HUES6 (cell line): ENCODE results near the gene FGF11.
"Not testable (repeated sequence)": the region's sequence is repeated elsewhere in the genome, so short reads cannot be mapped to it uniquely, and the experiment has no call there.

Experiments used
- H3K27ac ChIP-seq: 2 replicates; pipeline ENCODE4 v1.7.0; 2013; ENCODE audit warnings: low read depth, mild to moderate bottlenecking, low read length, inconsistent platforms
- H3K27me3 ChIP-seq: 2 replicates; pipeline ENCODE4 v1.6.1; 2013; ENCODE audit warnings: low read length; ENCODE audit not compliant: control insufficient read depth, insufficient read depth
- H3K36me3 ChIP-seq: 2 replicates; pipeline ENCODE4 v1.6.1; 2013; ENCODE audit warnings: low read length; ENCODE audit not compliant: control insufficient read depth, insufficient read depth
- H3K4me1 ChIP-seq: 2 replicates; pipeline ENCODE4 v1.6.1; 2013; ENCODE audit warnings: low read length; ENCODE audit not compliant: control insufficient read depth, insufficient read depth
- H3K4me3 ChIP-seq: 2 replicates; pipeline ENCODE4 v1.5.1; 2013; ENCODE audit warnings: low read depth, low read length
- H3K9ac ChIP-seq: one replicate; pipeline ENCODE4 v1.6.1; 2013; ENCODE audit warnings: mild to moderate bottlenecking, low read length
- H3K9me3 ChIP-seq: 2 replicates; pipeline ENCODE4 v1.6.1; 2013; ENCODE audit warnings: low read depth, low read length; ENCODE audit not compliant: control insufficient read depth, insufficient read depth

FGF11 gene

GRCh38 chr17:7465597-7466275 lies 26.4 kb downstream of the FGF11 start:
- Histone ChIP-seq H3K4me1 (peaks cover 9% of the 10 kb centered on the region), H3K27me3 (no peaks in the 10 kb centered on the region), H3K4me3 (no peak overlapping the region), H3K9ac (no peak overlapping the region), H3K27ac (no peak overlapping the region), H3K9me3 (no peaks in the 10 kb centered on the region), H3K36me3 (peaks cover 27% of the 10 kb centered on the region)

- H3K4me1 ChIP-seq = peaks cover 5% of the 10 kb centered on the region
- no peaks in the 10 kb centered on the region for H3K27me3 ChIP-seq
- H3K9me3 ChIP-seq = no peaks in the 10 kb centered on the region
- no peak overlapping the region for H3K4me3 ChIP-seq
- H3K36me3 ChIP-seq = peaks cover 27% of the 10 kb centered on the region
- no peak overlapping the region for H3K27ac ChIP-seq
- H3K9ac ChIP-seq = no peak overlapping the region
Observed at GRCh38 chr17:7466318-7466638, 27.0 kb downstream of the FGF11 start.

- no peak overlapping the region for H3K9ac ChIP-seq
- H3K36me3 ChIP-seq = peaks cover 27% of the 10 kb centered on the region
- no peaks in the 10 kb centered on the region; the same call in 1 of the 2 replicates for H3K4me1 ChIP-seq
- no peaks in the 10 kb centered on the region for H3K27me3 ChIP-seq
- H3K9me3 ChIP-seq = no peaks in the 10 kb centered on the region
- no peak overlapping the region for H3K4me3 ChIP-seq
- no peak overlapping the region for H3K27ac ChIP-seq
Observed at GRCh38 chr17:7466639-7467341, 27.5 kb downstream of the FGF11 start.

- Histone ChIP-seq H3K27ac (no peak overlapping the region), H3K9ac (no peak overlapping the region), H3K27me3 (no peaks in the 10 kb centered on the region), H3K4me1 (no peaks in the 10 kb centered on the region), H3K4me3 (no peak overlapping the region), H3K36me3 (peaks cover 27% of the 10 kb centered on the region), H3K9me3 (no peaks in the 10 kb centered on the region)
Observed at GRCh38 chr17:7467498-7467897, 28.2 kb downstream of the FGF11 start.

- H3K9me3 ChIP-seq = no peaks in the 10 kb centered on the region
- H3K27me3 ChIP-seq = no peaks in the 10 kb centered on the region
- no peaks in the 10 kb centered on the region for H3K4me1 ChIP-seq
- no peak overlapping the region for H3K4me3 ChIP-seq
- H3K36me3 ChIP-seq = peaks cover 20% of the 10 kb centered on the region
- H3K27ac ChIP-seq = no peak overlapping the region
- no peak overlapping the region for H3K9ac ChIP-seq
Observed at GRCh38 chr17:7468290-7468689, 29.0 kb downstream of the FGF11 start.

- no peaks in the 10 kb centered on the region for H3K4me1 ChIP-seq
- H3K36me3 ChIP-seq = peaks cover 14% of the 10 kb centered on the region
- no peak overlapping the region for H3K9ac ChIP-seq
- H3K9me3 ChIP-seq = no peaks in the 10 kb centered on the region
- no peak overlapping the region for H3K27ac ChIP-seq
- H3K4me3 ChIP-seq = no peak overlapping the region
- no peaks in the 10 kb centered on the region for H3K27me3 ChIP-seq
Observed at GRCh38 chr17:7468804-7469389, 29.6 kb downstream of the FGF11 start.

- H3K4me1 ChIP-seq, H3K4me3 ChIP-seq, H3K27me3 ChIP-seq, H3K9me3 ChIP-seq, H3K27ac ChIP-seq, H3K9ac ChIP-seq: not testable (repeated sequence)
- H3K36me3 ChIP-seq = peaks cover 12% of the 10 kb centered on the region
Observed at GRCh38 chr17:7469843-7470242, 30.5 kb downstream of the FGF11 start.

GRCh38 chr17:7470457-7470973 lies 31.2 kb downstream of the FGF11 start:
- H3K36me3 ChIP-seq = peaks cover 10% of the 10 kb centered on the region
- not testable (repeated sequence) for H3K9ac ChIP-seq, H3K27ac ChIP-seq, H3K4me1 ChIP-seq, H3K27me3 ChIP-seq, H3K9me3 ChIP-seq, H3K4me3 ChIP-seq

- Histone ChIP-seq H3K4me1 (peaks cover 9% of the 10 kb centered on the region), H3K4me3 (no peak overlapping the region), H3K27ac (no peak overlapping the region), H3K36me3 (peaks cover 3% of the 10 kb centered on the region), H3K27me3 (no peaks in the 10 kb centered on the region), H3K9me3 (no peaks in the 10 kb centered on the region), H3K9ac (no peak overlapping the region)
Observed at GRCh38 chr17:7471729-7472128, 32.4 kb downstream of the FGF11 start.

- H3K27me3 ChIP-seq, H3K36me3 ChIP-seq, H3K9me3 ChIP-seq, H3K9ac ChIP-seq, H3K4me3 ChIP-seq, H3K27ac ChIP-seq: not testable (repeated sequence)
- peaks cover 29% of the 10 kb centered on the region for H3K4me1 ChIP-seq
Observed at GRCh38 chr17:7474767-7475166, 35.5 kb downstream of the FGF11 start.

GRCh38 chr17:7475764-7476422 lies 36.6 kb downstream of the FGF11 start:
- H3K4me3 ChIP-seq = no peak overlapping the region
- H3K4me1 ChIP-seq = peaks cover 34% of the 10 kb centered on the region
- no peaks in the 10 kb centered on the region for H3K36me3 ChIP-seq
- H3K9me3 ChIP-seq = no peaks in the 10 kb centered on the region
- H3K27ac ChIP-seq = no peak overlapping the region
- H3K27me3 ChIP-seq = no peaks in the 10 kb centered on the region
- H3K9ac ChIP-seq = no peak overlapping the region
